Fibroblast of lung (primary cell): ENCODE data around the gene RAET1E.

Experiments used
- CTCF ChIP-seq, 2 donors: IDR thresholded peaks in 1 of 2; conservative IDR thresholded peaks in 1 of 2; 1 replicate in 1 of 2; 2 replicates in 1 of 2; pipeline ENCODE4 v1.5.1; 2011 to 2012; ENCODE audit warnings: low read length in 2 of 2, control low read depth in 1 of 2, inconsistent platforms in 1 of 2, low read depth in 1 of 2, mild to moderate bottlenecking in 1 of 2
- EZH2 ChIP-seq: IDR thresholded peaks from 2 replicates; pipeline ENCODE4 v1.5.1; 2012; ENCODE audit warnings: low read length, control low read depth, mild to moderate bottlenecking; ENCODE audit errors: missing control alignments

- TF ChIP-seq CTCF (conservative IDR thresholded peaks at IDR 0.05 in 1 of 2, IDR thresholded peaks at IDR 0.05 in 1 of 2; ENCODE audit: low read depth in 1 of 2, low read length in 2 of 2) (no peak), EZH2 (no peak)
Observed at GRCh38 chr6:149925253-149925973, 27.5 kb upstream of the RAET1E start.
